ENCODE data around the gene FBN2. TPM values are rescaled to one million over a fixed set of nuclear protein-coding genes. Genes with fewer than 3 reads are reported as not detected.
"Not testable (repeated sequence)": the region's sequence is repeated elsewhere in the genome, so short reads cannot be mapped to it uniquely, and the experiment has no call there.

Gene FBN2
- total RNA-seq, 2 experiments from 2014 or later = not detected

DNA sequence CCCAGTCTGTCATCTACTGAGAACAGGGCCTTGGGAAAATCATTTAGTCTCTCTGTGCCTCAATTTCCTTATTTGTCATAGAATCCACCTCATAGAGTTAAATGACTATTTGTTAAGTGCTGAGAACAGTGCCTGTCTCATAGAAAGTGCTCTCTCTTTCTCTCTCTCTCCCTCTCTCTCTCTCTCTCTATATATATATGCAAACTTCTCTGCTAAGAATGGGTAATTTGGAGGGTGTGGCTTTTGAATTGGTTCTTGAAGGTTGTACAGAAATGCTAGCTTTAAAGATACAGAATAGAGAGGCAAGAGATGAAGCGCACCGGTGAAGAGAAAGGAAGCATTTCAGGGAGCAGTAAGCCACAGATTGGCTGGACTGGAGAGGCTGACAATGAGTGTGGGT, 197.4 kb downstream of the FBN2 start:
- ChIA-PET CTCF (no interaction called here), POLR2A (no interaction called here)
- Mint-ChIP-seq H3K9me3 (ENCODE audit: insufficient read depth) (no peaks in the 10 kb centered on the region), H3K27me3 (ENCODE audit: low read depth) (no peaks in the 10 kb centered on the region), H3K4me3 (no peak overlapping the region), H3K4me1 (ENCODE audit: low read depth) (no peaks in the 10 kb centered on the region), H3K36me3 (ENCODE audit: low read depth) (no peaks in the 10 kb centered on the region), H3K27ac (no peak overlapping the region)
- DNase-seq (no peak), ATAC-seq (no peak)

DNA sequence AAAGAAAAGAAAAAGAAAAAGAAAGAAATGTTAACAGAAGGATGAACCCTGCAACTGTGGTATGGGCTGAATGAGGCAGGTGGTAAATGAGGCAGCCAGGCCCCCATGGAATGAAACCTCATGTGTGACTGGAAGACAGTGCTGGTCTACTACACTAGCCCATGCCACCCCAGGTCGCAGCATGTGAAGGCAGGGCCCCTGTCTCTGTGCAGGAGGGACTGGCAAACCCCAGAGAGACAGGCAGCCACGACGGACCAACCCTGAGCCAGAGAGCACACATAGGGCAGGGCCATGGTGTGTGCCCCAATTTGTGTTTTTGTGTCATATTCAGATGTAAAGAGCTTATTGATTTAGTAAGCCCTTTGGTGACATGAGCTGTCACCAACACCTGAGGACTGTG, 198.5 kb downstream of the FBN2 start:
- Mint-ChIP-seq H3K4me1 (ENCODE audit: low read depth) (no peaks in the 10 kb centered on the region), H3K36me3 (ENCODE audit: low read depth) (no peaks in the 10 kb centered on the region), H3K4me3 (no peak overlapping the region), H3K27ac (no peak overlapping the region), H3K9me3 (ENCODE audit: insufficient read depth) (no peaks in the 10 kb centered on the region), H3K27me3 (ENCODE audit: low read depth) (no peaks in the 10 kb centered on the region)
- DNase-seq (no peak), ATAC-seq (no peak)
- ChIA-PET POLR2A (no interaction called here), CTCF (no interaction called here)

DNA sequence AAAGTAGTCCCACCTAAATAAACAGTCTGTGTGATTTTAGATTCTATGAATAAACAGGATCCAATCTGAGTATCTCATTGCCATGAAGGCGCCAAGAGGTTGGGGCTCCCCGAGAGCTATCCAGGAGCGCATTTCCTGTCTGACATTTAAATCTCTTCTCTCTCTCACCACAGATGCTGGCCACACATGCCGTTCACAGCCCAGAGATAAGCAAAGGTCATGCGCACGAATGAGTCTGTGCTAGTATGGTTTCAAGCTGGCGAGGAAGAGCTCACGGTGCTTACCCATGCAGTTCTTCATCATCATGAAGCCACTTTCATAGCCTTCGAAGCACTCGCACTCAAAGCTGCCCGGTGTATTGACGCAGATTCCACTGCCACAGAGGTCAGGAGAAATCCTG, 199.4 kb downstream of the FBN2 start:
- Mint-ChIP-seq H3K4me1 (ENCODE audit: low read depth) (no peaks in the 10 kb centered on the region), H3K36me3 (ENCODE audit: low read depth) (no peaks in the 10 kb centered on the region), H3K27ac (no peak overlapping the region), H3K27me3 (ENCODE audit: low read depth) (no peaks in the 10 kb centered on the region), H3K9me3 (ENCODE audit: insufficient read depth) (no peaks in the 10 kb centered on the region), H3K4me3 (no peak overlapping the region)
- no peak for DNase-seq
- ATAC-seq = no peak
- CTCF ChIA-PET = no interaction called here
- POLR2A ChIA-PET = no interaction called here

DNA sequence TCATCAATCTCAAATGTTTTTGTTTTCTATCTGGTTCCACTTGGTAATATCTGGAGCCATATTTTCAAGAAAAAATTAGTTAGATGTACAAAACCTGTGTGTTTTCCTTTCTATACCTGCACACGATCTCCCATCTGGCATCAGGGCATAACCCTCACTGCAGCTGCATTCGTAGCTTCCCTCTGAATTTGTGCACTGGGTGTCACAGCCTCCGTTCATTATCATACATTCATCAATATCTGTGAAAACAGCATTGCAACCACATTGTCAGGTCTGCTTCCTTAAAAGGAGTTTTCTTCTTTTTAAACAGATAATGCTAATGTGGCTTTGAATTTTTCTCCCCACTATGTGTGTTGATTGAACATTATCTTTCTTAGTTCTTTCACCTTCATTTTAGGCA, 202.7 kb downstream of the FBN2 start:
- Mint-ChIP-seq H3K4me1 (ENCODE audit: low read depth) (no peaks in the 10 kb centered on the region), H3K4me3 (no peak overlapping the region), H3K9me3 (ENCODE audit: insufficient read depth) (no peaks in the 10 kb centered on the region), H3K36me3 (ENCODE audit: low read depth) (no peaks in the 10 kb centered on the region), H3K27ac (no peak overlapping the region), H3K27me3 (ENCODE audit: low read depth) (no peaks in the 10 kb centered on the region)
- POLR2A ChIA-PET = no interaction called here
- CTCF ChIA-PET = no interaction called here
- ATAC-seq (no peak), DNase-seq (no peak)

DNA sequence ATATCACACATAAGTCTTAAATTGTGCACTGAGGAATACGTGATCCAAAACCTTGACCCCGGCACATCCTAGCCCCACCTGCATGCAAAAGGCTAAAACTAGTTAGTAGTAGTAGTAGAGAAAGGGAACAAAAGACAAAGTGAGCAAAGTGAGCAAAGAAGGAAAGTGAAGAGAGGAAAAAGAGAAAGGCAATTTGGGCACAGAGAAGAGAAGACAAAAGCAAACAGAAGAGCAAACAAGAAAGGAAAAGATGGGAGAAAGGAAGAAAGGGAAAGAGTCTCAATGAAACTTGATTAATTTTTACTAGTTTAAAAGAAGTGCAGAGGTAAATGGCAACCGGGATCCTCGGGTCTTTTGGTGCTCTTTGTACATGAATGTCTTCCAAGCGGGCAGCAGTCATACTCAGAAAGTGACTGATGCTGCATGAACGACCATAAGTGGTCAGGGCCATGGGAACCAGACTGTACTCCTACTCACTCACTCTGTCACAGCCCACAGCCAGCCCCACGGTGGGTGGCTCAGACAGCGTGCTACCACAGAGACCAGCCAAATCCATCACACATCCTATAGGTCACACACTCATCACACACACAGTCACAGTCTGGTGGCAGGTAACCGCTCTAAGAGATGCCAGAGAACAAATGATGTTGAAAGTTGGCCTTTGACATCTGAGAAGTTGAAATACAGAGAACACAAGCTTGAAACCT, 203.9 kb downstream of the FBN2 start:
- POLR2A ChIA-PET = no interaction called here
- Mint-ChIP-seq H3K27me3 (ENCODE audit: low read depth) (no peaks in the 10 kb centered on the region), H3K9me3 (ENCODE audit: insufficient read depth) (no peaks in the 10 kb centered on the region), H3K4me3 (no peak overlapping the region), H3K36me3 (ENCODE audit: low read depth) (no peaks in the 10 kb centered on the region), H3K4me1 (ENCODE audit: low read depth) (no peaks in the 10 kb centered on the region), H3K27ac (no peak overlapping the region)
- CTCF ChIA-PET = no interaction called here
- DNase-seq (no peak), ATAC-seq (no peak)

DNA sequence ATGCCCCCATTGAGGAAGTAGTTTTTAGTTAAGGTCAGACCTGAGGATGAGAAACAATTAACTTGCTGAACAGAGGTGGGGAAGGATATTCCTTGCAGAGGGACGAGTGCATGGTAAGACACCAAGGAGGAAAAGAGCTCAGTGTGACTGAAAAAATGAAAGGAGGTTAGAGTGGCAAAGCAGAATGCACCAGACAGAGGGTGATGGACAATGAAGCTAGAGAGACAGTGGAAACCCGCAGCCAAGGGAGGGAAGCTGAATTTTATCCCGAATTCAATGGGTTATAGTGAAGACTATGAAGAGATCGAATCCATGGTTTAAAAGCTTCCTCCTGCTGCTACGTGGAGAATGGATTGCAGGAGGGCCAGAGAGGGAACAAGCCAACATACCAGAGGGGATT, 206.8 kb downstream of the FBN2 start:
- Mint-ChIP-seq H3K36me3 (ENCODE audit: low read depth) (no peaks in the 10 kb centered on the region), H3K27ac (no peak overlapping the region), H3K9me3 (ENCODE audit: insufficient read depth) (no peaks in the 10 kb centered on the region), H3K27me3 (ENCODE audit: low read depth) (no peaks in the 10 kb centered on the region), H3K4me1 (ENCODE audit: low read depth) (no peaks in the 10 kb centered on the region), H3K4me3 (no peak overlapping the region)
- ATAC-seq = no peak
- ChIA-PET POLR2A (no interaction called here), CTCF (no interaction called here)
- DNase-seq = no peak

DNA sequence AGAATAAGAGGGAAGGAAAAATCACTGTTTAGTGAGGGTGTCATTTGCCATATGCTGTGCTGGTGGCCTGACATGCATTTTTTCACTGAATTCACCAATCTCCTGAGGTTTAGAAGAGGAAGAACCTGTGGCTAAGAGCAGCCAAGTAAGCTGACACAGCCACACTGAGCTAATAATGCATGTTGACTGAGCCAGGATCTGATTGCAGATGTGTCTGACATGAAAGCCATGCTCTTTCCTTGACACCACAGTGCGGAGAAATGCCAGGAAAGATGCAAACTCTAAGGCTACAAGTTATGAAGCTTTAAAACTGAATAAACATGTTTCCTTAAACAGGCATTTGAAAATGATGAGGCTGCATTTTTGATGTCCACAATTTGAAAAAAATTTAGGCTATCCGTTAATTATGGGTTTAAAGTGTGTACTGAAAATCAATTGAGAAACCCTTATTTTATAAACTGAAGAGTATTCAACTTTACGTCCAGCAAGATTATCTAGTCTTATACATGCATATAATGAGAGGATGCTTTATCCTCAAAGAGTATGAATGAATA, 208.6 kb downstream of the FBN2 start:
- no peak overlapping the region for H3K27ac Mint-ChIP-seq
- no peaks in the 10 kb centered on the region for H3K36me3 Mint-ChIP-seq (ENCODE audit: low read depth)
- POLR2A ChIA-PET = no interaction called here
- no peaks in the 10 kb centered on the region for H3K4me1 Mint-ChIP-seq (ENCODE audit: low read depth)
- DNase-seq (no peak), ATAC-seq (no peak)
- no peaks in the 10 kb centered on the region for H3K9me3 Mint-ChIP-seq (ENCODE audit: insufficient read depth)
- no peak overlapping the region for H3K4me3 Mint-ChIP-seq
- CTCF ChIA-PET = no interaction called here
- no peaks in the 10 kb centered on the region for H3K27me3 Mint-ChIP-seq (ENCODE audit: low read depth)

DNA sequence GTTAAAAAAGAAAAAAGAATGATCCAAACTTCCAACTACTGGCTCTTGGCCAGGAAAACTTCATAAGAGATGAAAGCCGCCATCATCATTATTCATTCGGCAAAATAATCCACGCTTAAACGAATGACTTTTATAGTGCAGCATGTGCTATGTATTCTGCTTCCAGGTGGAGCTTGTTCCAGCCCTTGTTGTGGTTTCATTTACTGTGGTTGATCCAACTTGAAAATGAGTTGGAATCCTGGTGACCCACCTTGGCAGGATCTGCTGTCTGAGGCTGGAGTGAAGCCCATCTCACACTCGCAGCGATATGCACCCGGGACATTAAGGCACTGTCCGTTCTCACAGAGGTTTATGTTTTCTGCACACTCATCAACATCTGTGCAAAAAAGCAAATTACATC, 209.6 kb downstream of the FBN2 start:
- H3K4me3 Mint-ChIP-seq = no peak overlapping the region
- no peaks in the 10 kb centered on the region for H3K27me3 Mint-ChIP-seq (ENCODE audit: low read depth)
- H3K36me3 Mint-ChIP-seq (ENCODE audit: low read depth) = no peaks in the 10 kb centered on the region
- H3K27ac Mint-ChIP-seq = no peak overlapping the region
- ATAC-seq (no peak), DNase-seq (no peak)
- no peaks in the 10 kb centered on the region for H3K4me1 Mint-ChIP-seq (ENCODE audit: low read depth)
- ChIA-PET POLR2A (no interaction called here), CTCF (no interaction called here)
- no peaks in the 10 kb centered on the region for H3K9me3 Mint-ChIP-seq (ENCODE audit: insufficient read depth)

DNA sequence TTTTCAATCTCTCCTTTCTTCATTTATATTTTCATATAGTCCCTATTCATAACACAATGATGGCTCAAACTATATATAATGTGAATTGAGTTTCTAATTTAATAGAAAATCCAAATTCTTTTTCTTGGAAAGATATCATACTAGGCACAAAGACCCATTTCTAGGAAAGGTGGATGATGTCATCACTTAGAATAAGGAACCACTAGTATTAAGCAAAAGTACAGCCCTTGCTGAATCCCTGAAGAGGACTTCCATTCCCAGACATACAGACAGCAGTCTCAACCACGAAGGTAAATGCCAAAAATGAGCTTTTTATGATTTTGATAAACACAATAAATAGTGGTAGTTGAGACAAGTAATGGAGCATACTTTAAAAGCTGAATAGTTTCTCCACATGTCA, 210.0 kb downstream of the FBN2 start:
- no peaks in the 10 kb centered on the region for H3K36me3 Mint-ChIP-seq (ENCODE audit: low read depth)

DNA sequence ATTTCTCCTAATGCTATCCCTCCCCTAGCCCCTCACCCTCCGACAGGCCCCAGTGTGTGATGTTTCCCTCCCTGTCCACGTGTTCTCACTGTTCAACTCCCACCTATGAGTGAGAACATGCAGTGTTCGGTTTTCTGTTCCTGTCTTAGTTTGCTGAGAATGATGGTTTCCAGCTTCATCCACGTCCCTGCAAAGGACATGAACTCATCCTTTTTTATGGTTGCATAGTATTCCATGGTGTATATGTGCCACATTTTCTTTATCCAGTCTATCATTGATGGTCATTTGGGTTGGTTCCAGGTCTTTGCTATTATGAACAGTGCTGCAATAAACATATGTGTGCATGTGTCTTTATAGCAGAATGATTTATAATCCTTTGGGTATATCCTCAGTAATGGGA, 216.6 kb downstream of the FBN2 start:
- DNase-seq; H3K27ac Mint-ChIP-seq; ATAC-seq; CTCF ChIA-PET; H3K36me3 Mint-ChIP-seq (ENCODE audit: low read depth); H3K27me3 Mint-ChIP-seq (ENCODE audit: low read depth); H3K4me3 Mint-ChIP-seq; POLR2A ChIA-PET; H3K4me1 Mint-ChIP-seq (ENCODE audit: low read depth); H3K9me3 Mint-ChIP-seq (ENCODE audit: insufficient read depth): not testable (repeated sequence)

More for the DNA sequence above, 210.0 kb downstream of the FBN2 start:
- Mint-ChIP-seq H3K4me3 (no peak overlapping the region), H3K9me3 (ENCODE audit: insufficient read depth) (no peaks in the 10 kb centered on the region), H3K27ac (no peak overlapping the region), H3K4me1 (ENCODE audit: low read depth) (no peaks in the 10 kb centered on the region), H3K27me3 (ENCODE audit: low read depth) (no peaks in the 10 kb centered on the region)
- no peak for ATAC-seq
- ChIA-PET CTCF (no interaction called here), POLR2A (no interaction called here)
- DNase-seq = no peak

DNA sequence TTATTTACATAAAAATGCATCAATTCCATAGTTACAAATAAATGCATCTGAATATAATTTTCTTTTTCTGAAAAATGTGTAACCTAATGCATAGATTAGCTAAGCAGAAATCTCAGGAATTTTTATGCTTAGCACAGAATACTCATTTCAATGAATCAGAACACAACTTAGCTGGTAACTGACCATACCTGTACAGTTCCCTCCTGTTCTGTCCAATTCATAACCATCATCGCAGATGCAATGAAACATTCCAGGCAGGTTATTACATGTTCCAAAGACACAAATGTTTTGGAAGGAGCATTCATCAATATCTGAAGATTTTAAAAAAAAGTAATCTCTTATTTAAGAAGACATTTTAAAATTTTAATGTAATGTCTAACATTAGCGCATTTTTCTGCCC, 219.4 kb downstream of the FBN2 start:
- H3K4me3 Mint-ChIP-seq = no peak overlapping the region
- H3K27ac Mint-ChIP-seq = no peak overlapping the region
- CTCF ChIA-PET = no interaction called here
- no peaks in the 10 kb centered on the region for H3K4me1 Mint-ChIP-seq (ENCODE audit: low read depth)
- POLR2A ChIA-PET = no interaction called here
- no peaks in the 10 kb centered on the region for H3K9me3 Mint-ChIP-seq (ENCODE audit: insufficient read depth)
- DNase-seq (no peak), ATAC-seq (no peak)
- H3K27me3 Mint-ChIP-seq (ENCODE audit: low read depth) = no peaks in the 10 kb centered on the region
- no peaks in the 10 kb centered on the region for H3K36me3 Mint-ChIP-seq (ENCODE audit: low read depth)

DNA sequence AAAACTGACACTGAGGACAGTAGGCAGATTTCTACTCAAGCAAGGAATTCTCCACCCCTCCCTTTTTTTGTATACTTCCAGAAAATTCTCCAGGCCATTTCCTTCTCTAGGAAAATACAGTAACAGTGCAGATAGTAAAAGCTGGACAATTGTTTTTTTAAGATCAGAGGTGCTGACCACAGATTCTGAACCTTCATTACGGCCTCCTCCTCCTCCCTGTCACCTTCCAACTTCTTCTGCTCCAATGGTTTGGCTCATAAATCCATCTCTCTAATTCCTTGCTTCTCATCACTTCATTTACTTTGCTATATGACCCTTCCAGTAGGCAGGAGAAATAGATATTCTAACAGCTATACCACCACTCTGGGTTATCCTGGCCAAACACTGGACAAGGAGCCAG, 220.6 kb downstream of the FBN2 start:
- DNase-seq = no peak
- H3K4me3 Mint-ChIP-seq = no peak overlapping the region
- no peaks in the 10 kb centered on the region for H3K36me3 Mint-ChIP-seq (ENCODE audit: low read depth)
- ChIA-PET CTCF (no interaction called here), POLR2A (no interaction called here)
- H3K4me1 Mint-ChIP-seq (ENCODE audit: low read depth) = no peaks in the 10 kb centered on the region
- H3K9me3 Mint-ChIP-seq (ENCODE audit: insufficient read depth) = no peaks in the 10 kb centered on the region
- no peaks in the 10 kb centered on the region for H3K27me3 Mint-ChIP-seq (ENCODE audit: low read depth)
- ATAC-seq = no peak
- H3K27ac Mint-ChIP-seq = no peak overlapping the region

DNA sequence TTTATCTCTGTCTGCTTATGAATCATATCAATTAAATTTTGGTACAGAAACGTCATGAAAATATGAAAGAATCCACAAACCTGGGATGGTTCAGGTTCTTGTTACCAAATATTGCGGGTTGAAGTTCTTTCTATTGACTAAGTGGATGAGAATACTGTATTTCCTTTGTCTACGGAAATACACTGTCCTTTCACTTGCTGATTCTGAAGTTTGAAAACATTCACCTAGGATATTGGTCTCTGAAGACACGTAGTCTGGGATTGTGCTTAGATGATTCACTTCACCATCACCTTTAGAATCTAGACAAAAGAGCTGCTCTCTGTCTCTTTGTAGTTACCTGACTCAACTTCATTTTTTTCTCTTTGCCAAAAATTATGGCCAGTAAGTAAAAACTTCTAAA, 222.4 kb downstream of the FBN2 start:
- DNase-seq = no peak
- Mint-ChIP-seq H3K4me3 (no peak overlapping the region), H3K36me3 (ENCODE audit: low read depth) (no peaks in the 10 kb centered on the region), H3K9me3 (ENCODE audit: insufficient read depth) (no peaks in the 10 kb centered on the region), H3K4me1 (ENCODE audit: low read depth) (no peaks in the 10 kb centered on the region), H3K27ac (no peak overlapping the region), H3K27me3 (ENCODE audit: low read depth) (no peaks in the 10 kb centered on the region)
- ChIA-PET POLR2A (no interaction called here), CTCF (no interaction called here)
- ATAC-seq = no peak
